ENCODE results near the gene ACE. TPM values are rescaled to one million over a fixed set of nuclear protein-coding genes. Genes with fewer than 3 reads are reported as not detected.
A peak's percentile ranks its signal among the peaks of the same experiment; 100 is the strongest.
"Not testable (repeated sequence)": the region's sequence is repeated elsewhere in the genome, so short reads cannot be mapped to it uniquely, and the experiment has no call there.

Gene ACE
- total RNA-seq, 4 donors from 2014 or later, result 42.9 to 1,678 (median 1,106) TPM

DNA sequence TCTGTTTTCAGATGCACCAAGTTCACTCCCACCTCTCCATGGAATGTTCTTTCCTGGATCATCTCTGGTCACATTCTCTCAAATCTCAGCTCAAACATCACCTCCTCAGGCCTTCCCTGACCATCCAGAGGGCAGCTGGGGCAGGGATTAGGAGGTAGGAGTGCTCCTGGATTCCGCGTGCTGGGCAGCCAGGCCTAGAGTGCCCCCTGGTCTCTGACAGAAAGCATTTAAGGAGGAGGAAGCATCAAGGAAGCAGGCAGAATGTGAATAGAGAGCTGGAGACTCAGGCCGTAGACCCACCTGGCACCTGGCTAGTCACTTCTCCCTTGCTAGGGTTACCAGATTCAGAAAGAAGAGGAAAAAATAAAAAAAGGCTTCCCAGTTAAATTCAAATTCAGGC lies 28.2 kb upstream of the ACE start:
- Histone ChIP-seq H3K9me3 (no peaks in the 10 kb centered on the region), H3K4me3 (no peak overlapping the region), H3K27me3 (no peaks in the 10 kb centered on the region), H3K4me1 (peaks cover 10 to 53% (median 17%) of the 10 kb centered on the region in 4 donors), H3K27ac (no peak overlapping the region), H3K36me3 (no peaks in the 10 kb centered on the region)
- TF ChIP-seq, protein P1, sequence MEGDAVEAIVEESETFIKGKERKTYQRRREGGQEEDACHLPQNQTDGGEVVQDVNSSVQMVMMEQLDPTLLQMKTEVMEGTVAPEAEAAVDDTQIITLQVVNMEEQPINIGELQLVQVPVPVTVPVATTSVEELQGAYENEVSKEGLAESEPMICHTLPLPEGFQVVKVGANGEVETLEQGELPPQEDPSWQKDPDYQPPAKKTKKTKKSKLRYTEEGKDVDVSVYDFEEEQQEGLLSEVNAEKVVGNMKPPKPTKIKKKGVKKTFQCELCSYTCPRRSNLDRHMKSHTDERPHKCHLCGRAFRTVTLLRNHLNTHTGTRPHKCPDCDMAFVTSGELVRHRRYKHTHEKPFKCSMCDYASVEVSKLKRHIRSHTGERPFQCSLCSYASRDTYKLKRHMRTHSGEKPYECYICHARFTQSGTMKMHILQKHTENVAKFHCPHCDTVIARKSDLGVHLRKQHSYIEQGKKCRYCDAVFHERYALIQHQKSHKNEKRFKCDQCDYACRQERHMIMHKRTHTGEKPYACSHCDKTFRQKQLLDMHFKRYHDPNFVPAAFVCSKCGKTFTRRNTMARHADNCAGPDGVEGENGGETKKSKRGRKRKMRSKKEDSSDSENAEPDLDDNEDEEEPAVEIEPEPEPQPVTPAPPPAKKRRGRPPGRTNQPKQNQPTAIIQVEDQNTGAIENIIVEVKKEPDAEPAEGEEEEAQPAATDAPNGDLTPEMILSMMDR (IDR thresholded peaks at IDR 0.05), result no peak
- no peak for TF ChIP-seq POLR2A (IDR thresholded peaks at IDR 0.05)
- DNase-seq, result no peak

DNA sequence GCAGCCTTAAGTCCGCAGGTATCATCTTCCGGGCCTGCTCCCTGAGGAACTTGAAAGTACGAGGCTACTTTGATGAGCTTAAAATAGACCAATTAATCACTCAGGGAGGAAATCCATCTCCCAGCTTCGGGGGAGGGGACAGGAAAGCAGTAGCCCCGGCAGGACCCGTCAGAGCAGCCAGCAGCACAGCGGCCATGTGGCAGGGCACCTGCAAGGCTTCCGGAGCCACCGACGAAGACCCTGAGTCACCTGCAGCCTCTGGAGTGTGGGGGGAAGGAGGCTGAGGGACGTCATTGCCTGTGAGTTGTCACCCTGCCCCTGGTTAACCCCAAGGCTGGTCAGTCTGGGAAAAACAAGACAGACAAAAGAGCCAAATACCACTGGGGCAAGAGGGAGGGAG lies 26.3 kb upstream of the ACE start:
- no peak overlapping the region for H3K4me3 ChIP-seq
- H3K4me1 ChIP-seq, result peaks cover 10 to 62% (median 20%) of the 10 kb centered on the region in 4 donors
- H3K27ac ChIP-seq, result peak overlapping the region in 1 of 4 donors; percentile 94
- DNase-seq, result no peak
- no peaks in the 10 kb centered on the region for H3K27me3 ChIP-seq
- H3K9me3 ChIP-seq, result no peaks in the 10 kb centered on the region
- H3K36me3 ChIP-seq, result no peaks in the 10 kb centered on the region
- no peak for TF ChIP-seq POLR2A (IDR thresholded peaks at IDR 0.05)
- TF ChIP-seq, protein P1 (IDR thresholded peaks at IDR 0.05), result no peak

DNA sequence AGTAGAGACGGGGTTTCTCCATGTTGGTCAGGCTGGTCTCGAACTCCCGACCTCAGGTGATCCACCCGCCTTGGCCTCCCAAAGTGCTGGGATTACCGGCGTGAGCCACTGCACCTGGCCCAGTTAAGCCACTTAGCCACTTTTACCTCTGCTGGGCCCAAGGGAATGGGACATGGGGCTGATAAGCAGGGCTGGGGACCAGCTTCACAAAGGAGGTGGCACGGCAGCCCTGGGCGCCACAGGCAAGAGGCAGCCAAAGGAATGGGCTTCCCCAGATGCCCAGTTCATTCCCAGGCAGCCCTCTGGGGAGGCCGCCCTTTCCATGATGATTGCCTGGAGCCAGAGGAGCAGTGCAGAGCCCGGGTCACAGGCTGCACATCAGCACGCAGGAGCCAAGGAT lies 25.7 kb upstream of the ACE start:
- Histone ChIP-seq H3K27me3 (no peaks in the 10 kb centered on the region), H3K4me3 (no peak overlapping the region), H3K9me3 (no peaks in the 10 kb centered on the region), H3K36me3 (no peaks in the 10 kb centered on the region), H3K27ac (peak overlapping the region in 3 of 4 donors; percentile 66 to 94 (median 94)), H3K4me1 (peaks cover 10 to 61% (median 20%) of the 10 kb centered on the region in 4 donors)
- no peak for DNase-seq
- no peak for TF ChIP-seq POLR2A (IDR thresholded peaks at IDR 0.05)
- TF ChIP-seq, protein P1 (IDR thresholded peaks at IDR 0.05), result no peak

DNA sequence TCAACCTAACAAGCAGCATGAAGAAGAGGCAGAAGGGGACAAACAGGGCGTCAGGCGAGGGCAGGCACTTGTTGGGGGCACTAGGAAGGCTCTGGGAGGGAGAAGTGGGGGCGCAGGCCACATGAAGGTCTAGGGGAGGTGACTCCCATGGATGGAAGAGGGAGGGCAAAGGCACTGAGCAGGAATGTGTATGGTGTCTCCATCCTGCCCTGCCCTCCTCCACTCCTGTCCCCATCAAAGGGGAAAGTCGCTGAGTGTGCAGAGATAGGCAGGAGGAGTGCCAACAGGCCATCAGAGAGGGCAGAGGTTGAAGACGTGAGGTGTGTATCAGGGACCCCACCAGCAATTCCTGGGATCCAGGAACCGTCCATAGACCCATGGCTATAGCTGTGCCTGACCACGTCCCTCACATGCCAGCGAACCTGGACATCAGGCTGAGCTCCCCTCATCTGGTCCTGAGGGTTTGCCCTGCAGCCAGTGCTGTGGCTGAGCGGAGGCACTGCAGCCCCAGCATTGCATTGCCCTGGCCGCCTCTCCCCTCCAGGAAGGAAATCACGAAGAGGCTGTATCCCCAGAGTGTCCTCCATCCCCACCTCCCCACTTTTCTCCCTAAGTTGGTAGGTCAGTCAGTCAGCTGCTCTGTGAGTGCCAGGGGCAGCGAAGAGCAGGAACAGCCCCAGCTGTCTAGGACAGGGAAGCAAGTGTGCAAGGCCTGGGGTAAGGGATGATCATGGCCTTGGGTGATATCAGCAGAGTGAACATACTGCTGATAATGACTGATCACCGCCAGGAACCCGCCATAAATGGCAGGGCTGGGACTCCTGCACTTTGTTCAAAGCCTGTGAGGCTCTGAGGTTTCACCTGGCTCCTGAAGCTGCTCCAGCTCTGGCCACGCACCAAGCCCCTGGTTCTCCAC lies 24.6 kb upstream of the ACE start:
- TF ChIP-seq POLR2A (IDR thresholded peaks at IDR 0.05), result peak; percentile 39 to 45
- TF ChIP-seq, protein P1 (IDR thresholded peaks at IDR 0.05), result peak in 1 of 6 experiments; percentile 9
- Histone ChIP-seq H3K4me1 (peaks cover 4 to 54% (median 17%) of the 10 kb centered on the region in 4 donors), H3K27ac (peak overlapping the region in 3 of 4 donors; percentile 66 to 94 (median 94)), H3K36me3 (no peaks in the 10 kb centered on the region), H3K27me3 (no peaks in the 10 kb centered on the region), H3K4me3 (peak overlapping the region in 1 of 4 donors; percentile 15), H3K9me3 (no peaks in the 10 kb centered on the region)
- DNase-seq, result peak in 2 of 3 donors; percentile 77 to 82

DNA sequence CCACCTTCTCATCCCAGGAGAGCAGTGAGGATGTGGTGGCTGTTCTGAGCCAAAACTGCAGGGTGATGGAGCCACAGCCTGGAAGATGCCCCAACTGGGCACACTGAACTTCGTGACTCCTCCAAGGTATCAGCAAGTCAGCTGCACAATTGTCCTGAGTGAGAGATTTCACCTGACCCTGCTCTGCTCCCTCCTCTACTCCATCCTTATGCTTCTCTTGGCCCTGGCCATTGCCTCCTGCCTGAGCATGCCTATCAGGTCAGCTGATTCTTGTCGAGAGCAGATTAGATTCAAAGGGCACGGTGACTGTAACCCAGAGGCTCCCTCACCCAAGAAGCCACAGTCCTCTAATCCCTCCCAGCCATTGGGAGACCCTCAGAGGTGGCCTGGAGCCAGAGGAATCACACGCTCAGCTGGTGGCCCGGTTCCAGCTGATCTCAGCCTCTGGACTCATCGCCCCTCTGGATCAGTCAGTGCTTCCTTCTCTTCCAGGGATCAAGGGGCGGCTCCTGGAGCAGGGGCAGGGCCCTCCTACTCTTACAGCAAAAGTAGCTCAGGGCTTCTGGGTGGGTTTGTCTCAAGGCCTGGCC lies 23.8 kb upstream of the ACE start:
- Histone ChIP-seq H3K9me3 (no peaks in the 10 kb centered on the region), H3K4me1 (peaks cover 0 to 46% (median 11%) of the 10 kb centered on the region in 4 donors), H3K27ac (peak overlapping the region in 3 of 4 donors; percentile 66 to 94 (median 94)), H3K36me3 (no peaks in the 10 kb centered on the region), H3K27me3 (no peaks in the 10 kb centered on the region), H3K4me3 (peak overlapping the region in 2 of 4 donors; percentile 10 to 15)
- DNase-seq, result peak in 2 of 3 donors; percentile 74 to 84
- TF ChIP-seq, protein P1 (IDR thresholded peaks at IDR 0.05), result no peak
- peak in 1 of 2 donors; percentile 37 for TF ChIP-seq POLR2A (IDR thresholded peaks at IDR 0.05)

DNA sequence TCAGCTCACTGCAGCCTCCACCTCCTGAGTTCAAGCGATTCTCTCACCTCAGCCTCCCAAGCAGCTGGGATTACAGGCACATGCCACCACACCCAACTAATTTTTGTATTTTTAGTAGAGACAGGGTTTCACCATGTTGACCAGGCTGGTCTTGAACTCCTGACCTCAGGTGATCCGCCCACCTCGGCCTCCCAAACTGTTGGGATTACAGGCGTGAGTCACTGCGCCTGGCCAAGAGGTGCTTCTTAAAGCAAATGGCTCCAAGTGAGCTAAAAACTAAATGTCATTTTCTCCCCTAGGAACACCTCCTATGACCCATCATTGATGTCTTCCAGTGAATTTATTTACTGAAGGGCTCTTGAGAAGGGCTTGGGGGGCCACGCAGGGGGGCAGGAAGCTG lies 22.5 kb upstream of the ACE start:
- H3K27me3 ChIP-seq, H3K36me3 ChIP-seq, DNase-seq, H3K9me3 ChIP-seq, H3K4me3 ChIP-seq: not testable (repeated sequence)
- peaks cover 0 to 45% (median 10%) of the 10 kb centered on the region in 4 donors for H3K4me1 ChIP-seq
- peak overlapping the region in 3 of 4 donors; percentile 66 to 94 (median 94) for H3K27ac ChIP-seq
